Measurements from ENCODE around the gene LMF2.

LMF2 gene

GRCh38 chr22:50460938-50461337 is 46.6 kb downstream of the LMF2 start:
- no peak overlapping the region for H3K4me3 ChIP-seq (ENCODE audit: insufficient read depth in 1 of 2, low read depth in 1 of 2, low read length in 2 of 2)
- WGBS: 98% methylated on average over 17 of the region's 17 CpGs

DNA sequence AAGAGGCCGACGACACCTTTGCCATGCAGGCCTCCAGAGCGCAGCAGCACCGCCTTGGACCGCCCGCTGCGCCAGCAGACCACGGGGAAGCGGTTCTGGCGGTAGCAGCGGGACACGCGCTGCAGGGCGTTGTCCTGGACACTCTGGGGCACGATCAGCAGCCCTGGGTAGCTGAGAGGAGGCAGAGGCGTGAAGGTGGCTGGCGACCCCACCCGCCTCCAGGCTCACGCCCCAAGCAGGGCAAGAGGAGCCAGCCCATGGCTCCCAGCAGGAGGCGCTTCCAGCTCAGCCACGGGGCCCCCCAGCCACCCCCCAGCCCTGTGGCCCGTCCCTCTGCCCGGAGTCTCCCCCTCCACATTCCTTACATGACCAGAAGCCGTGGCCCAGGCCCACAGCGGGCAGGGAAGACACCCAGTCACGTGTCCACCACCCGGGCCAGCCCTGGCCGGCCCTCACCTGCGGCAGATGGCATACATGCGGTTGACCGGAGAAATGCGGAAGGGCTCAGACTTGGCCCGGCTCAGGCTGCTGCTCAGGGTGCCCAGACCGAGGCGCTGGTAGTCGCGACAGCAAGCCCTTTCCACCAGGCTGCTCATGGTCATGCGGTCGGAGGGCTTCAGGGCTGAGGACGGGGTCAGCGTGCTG is 47.9 kb downstream of the LMF2 start:
- Histone ChIP-seq H2AFZ (ENCODE audit: low read depth, low read length) (no peak overlapping the region), H3K79me1 (replicated peaks; ENCODE audit: low read length, poor library complexity, severe bottlenecking) (peaks cover 43% of the 10 kb centered on the region), H2BK5ac (ENCODE audit: low read depth, low read length, poor library complexity, severe bottlenecking) (no peak overlapping the region), H3K23ac (ENCODE audit: low read length in 2 of 2) (no peak overlapping the region), H3K18ac (ENCODE audit: low read depth in 1 of 2, low read length in 2 of 2) (no peak overlapping the region), H4K91ac (ENCODE audit: low read length) (no peak overlapping the region), H3K27ac (ENCODE audit: low read length, poor library complexity, severe bottlenecking) (no peak overlapping the region), H3K4ac (ENCODE audit: low read depth in 1 of 2, low read length in 2 of 2) (no peak overlapping the region), H2AK5ac (ENCODE audit: low read length, severe bottlenecking) (no peak overlapping the region), H3K36me3 (ENCODE audit: control insufficient read depth in 1 of 2, insufficient read depth in 2 of 2, low read depth in 1 of 2, low read length in 2 of 2) (peaks cover 90 to 98% of the 10 kb centered on the region in 2 experiments), H2BK120ac (ENCODE audit: low read depth, low read length) (no peak overlapping the region), H2BK15ac (ENCODE audit: low read depth, poor library complexity, severe bottlenecking) (no peak overlapping the region), H3K4me3 (ENCODE audit: insufficient read depth in 1 of 2, low read depth in 1 of 2, low read length in 2 of 2) (no peak overlapping the region), H3K27me3 (ENCODE audit: control insufficient read depth in 1 of 2, insufficient read depth in 1 of 2, low read length in 2 of 2) (no peaks in the 10 kb centered on the region), H3K9me3 (ENCODE audit: control insufficient read depth, low read length) (no peaks in the 10 kb centered on the region), H3K9ac (ENCODE audit: low read length) (no peak overlapping the region), H3K4me1 (ENCODE audit: control insufficient read depth, insufficient read depth, low read depth, low read length) (no peaks in the 10 kb centered on the region), H4K8ac (ENCODE audit: low read length) (no peak overlapping the region), H3K4me2 (ENCODE audit: low read length, poor library complexity, severe bottlenecking) (no peak overlapping the region), H2BK12ac (ENCODE audit: low read length in 2 of 2) (no peak overlapping the region), H3K14ac (ENCODE audit: low read length in 2 of 2) (no peak overlapping the region)
- no peak for DNase-seq
- WGBS: 92% methylated on average over 41 of the region's 41 CpGs

More at GRCh38 chr22:50460938-50461337, 46.6 kb downstream of the LMF2 start:
- DNase-seq: no peak
- H2AK5ac ChIP-seq (ENCODE audit: low read length, severe bottlenecking): no peak overlapping the region
- no peak overlapping the region for H3K4me2 ChIP-seq (ENCODE audit: low read length, poor library complexity, severe bottlenecking)
- H2BK120ac ChIP-seq (ENCODE audit: low read depth, low read length): no peak overlapping the region
- H3K4ac ChIP-seq (ENCODE audit: low read depth in 1 of 2, low read length in 2 of 2): no peak overlapping the region
- no peak overlapping the region for H3K27ac ChIP-seq (ENCODE audit: low read length, poor library complexity, severe bottlenecking)
- no peak overlapping the region for H2BK15ac ChIP-seq (ENCODE audit: low read depth, poor library complexity, severe bottlenecking)
- no peaks in the 10 kb centered on the region for H3K27me3 ChIP-seq (ENCODE audit: control insufficient read depth in 1 of 2, insufficient read depth in 1 of 2, low read length in 2 of 2)
- no peak overlapping the region for H3K18ac ChIP-seq (ENCODE audit: low read depth in 1 of 2, low read length in 2 of 2)
- H4K91ac ChIP-seq (ENCODE audit: low read length): no peak overlapping the region
- H4K8ac ChIP-seq (ENCODE audit: low read length): no peak overlapping the region
- peaks cover 39% of the 10 kb centered on the region for H3K79me1 ChIP-seq (replicated peaks; ENCODE audit: low read length, poor library complexity, severe bottlenecking)
- no peaks in the 10 kb centered on the region for H3K9me3 ChIP-seq (ENCODE audit: control insufficient read depth, low read length)
- H3K4me1 ChIP-seq (ENCODE audit: control insufficient read depth, insufficient read depth, low read depth, low read length): no peaks in the 10 kb centered on the region
- no peak overlapping the region for H3K14ac ChIP-seq (ENCODE audit: low read length in 2 of 2)
- no peak overlapping the region for H3K9ac ChIP-seq (ENCODE audit: low read length)
- H2BK5ac ChIP-seq (ENCODE audit: low read depth, low read length, poor library complexity, severe bottlenecking): no peak overlapping the region
- no peak overlapping the region for H3K23ac ChIP-seq (ENCODE audit: low read length in 2 of 2)
- no peak overlapping the region for H2BK12ac ChIP-seq (ENCODE audit: low read length in 2 of 2)
- H2AFZ ChIP-seq (ENCODE audit: low read depth, low read length): no peak overlapping the region
- peaks cover 89 to 98% of the 10 kb centered on the region in 2 experiments for H3K36me3 ChIP-seq (ENCODE audit: control insufficient read depth in 1 of 2, insufficient read depth in 2 of 2, low read depth in 1 of 2, low read length in 2 of 2)

DNA sequence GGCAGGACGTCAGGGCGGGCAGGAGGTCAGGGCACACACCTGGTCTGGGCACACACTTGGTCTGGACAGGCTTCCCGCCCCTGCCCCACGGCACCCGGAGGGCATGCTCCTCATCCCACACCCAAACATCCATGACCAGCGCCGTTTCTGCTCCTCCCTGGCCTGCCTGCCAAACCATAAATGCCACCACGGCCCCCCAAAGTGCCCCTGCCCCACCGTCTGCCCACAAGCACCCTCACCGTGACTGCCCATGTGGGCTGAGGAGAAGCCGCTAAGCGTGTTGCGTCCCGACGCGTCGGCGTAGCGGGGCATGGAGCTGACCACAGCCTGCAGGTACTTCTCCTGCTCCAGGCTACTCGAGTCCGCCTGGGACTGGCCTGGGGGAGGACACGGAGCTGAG is 48.5 kb downstream of the LMF2 start:
- Histone ChIP-seq H3K18ac (ENCODE audit: low read depth in 1 of 2, low read length in 2 of 2) (no peak overlapping the region), H3K27me3 (ENCODE audit: control insufficient read depth in 1 of 2, insufficient read depth in 1 of 2, low read length in 2 of 2) (no peaks in the 10 kb centered on the region), H3K9ac (ENCODE audit: low read length) (no peak overlapping the region), H2BK5ac (ENCODE audit: low read depth, low read length, poor library complexity, severe bottlenecking) (no peak overlapping the region), H3K9me3 (ENCODE audit: control insufficient read depth, low read length) (no peaks in the 10 kb centered on the region), H3K27ac (ENCODE audit: low read length, poor library complexity, severe bottlenecking) (no peak overlapping the region), H3K4me1 (ENCODE audit: control insufficient read depth, insufficient read depth, low read depth, low read length) (no peaks in the 10 kb centered on the region), H3K14ac (ENCODE audit: low read length in 2 of 2) (no peak overlapping the region), H2BK15ac (ENCODE audit: low read depth, poor library complexity, severe bottlenecking) (no peak overlapping the region), H3K4me3 (ENCODE audit: insufficient read depth in 1 of 2, low read depth in 1 of 2, low read length in 2 of 2) (no peak overlapping the region), H4K91ac (ENCODE audit: low read length) (no peak overlapping the region), H4K8ac (ENCODE audit: low read length) (no peak overlapping the region), H2AFZ (ENCODE audit: low read depth, low read length) (no peak overlapping the region), H2BK120ac (ENCODE audit: low read depth, low read length) (no peak overlapping the region), H2BK12ac (ENCODE audit: low read length in 2 of 2) (no peak overlapping the region), H2AK5ac (ENCODE audit: low read length, severe bottlenecking) (no peak overlapping the region), H3K4me2 (ENCODE audit: low read length, poor library complexity, severe bottlenecking) (no peak overlapping the region), H3K4ac (ENCODE audit: low read depth in 1 of 2, low read length in 2 of 2) (no peak overlapping the region), H3K79me1 (replicated peaks; ENCODE audit: low read length, poor library complexity, severe bottlenecking) (peaks cover 41% of the 10 kb centered on the region), H3K23ac (ENCODE audit: low read length in 2 of 2) (no peak overlapping the region), H3K36me3 (ENCODE audit: control insufficient read depth in 1 of 2, insufficient read depth in 2 of 2, low read depth in 1 of 2, low read length in 2 of 2) (peaks cover 90 to 98% of the 10 kb centered on the region in 2 experiments)
- WGBS: 97% methylated on average over 22 of the region's 22 CpGs
- DNase-seq: no peak

- Histone ChIP-seq H4K8ac (ENCODE audit: low read length) (no peak overlapping the region), H2AFZ (ENCODE audit: low read depth, low read length) (no peak overlapping the region), H4K91ac (ENCODE audit: low read length) (no peak overlapping the region), H2BK120ac (ENCODE audit: low read depth, low read length) (no peak overlapping the region), H3K27ac (ENCODE audit: low read length, poor library complexity, severe bottlenecking) (no peak overlapping the region), H2BK12ac (ENCODE audit: low read length in 2 of 2) (no peak overlapping the region), H3K9me3 (ENCODE audit: control insufficient read depth, low read length) (no peaks in the 10 kb centered on the region), H2AK5ac (ENCODE audit: low read length, severe bottlenecking) (no peak overlapping the region), H3K9ac (ENCODE audit: low read length) (no peak overlapping the region), H3K14ac (ENCODE audit: low read length in 2 of 2) (no peak overlapping the region), H3K36me3 (ENCODE audit: control insufficient read depth in 1 of 2, insufficient read depth in 2 of 2, low read depth in 1 of 2, low read length in 2 of 2) (peaks cover 82 to 84% of the 10 kb centered on the region in 2 experiments), H3K27me3 (ENCODE audit: control insufficient read depth in 1 of 2, insufficient read depth in 1 of 2, low read length in 2 of 2) (no peaks in the 10 kb centered on the region), H3K4ac (ENCODE audit: low read depth in 1 of 2, low read length in 2 of 2) (no peak overlapping the region), H3K23ac (ENCODE audit: low read length in 2 of 2) (no peak overlapping the region), H3K4me3 (ENCODE audit: insufficient read depth in 1 of 2, low read depth in 1 of 2, low read length in 2 of 2) (no peak overlapping the region), H3K4me1 (ENCODE audit: control insufficient read depth, insufficient read depth, low read depth, low read length) (no peaks in the 10 kb centered on the region), H2BK5ac (ENCODE audit: low read depth, low read length, poor library complexity, severe bottlenecking) (no peak overlapping the region), H3K4me2 (ENCODE audit: low read length, poor library complexity, severe bottlenecking) (no peak overlapping the region), H3K79me1 (replicated peaks; ENCODE audit: low read length, poor library complexity, severe bottlenecking) (peaks cover 32% of the 10 kb centered on the region), H3K18ac (ENCODE audit: low read depth in 1 of 2, low read length in 2 of 2) (no peak overlapping the region), H2BK15ac (ENCODE audit: low read depth, poor library complexity, severe bottlenecking) (no peak overlapping the region)
- DNase-seq: no peak
- 93% methylated on average over 34 of the region's 34 CpGs for WGBS
Measured at GRCh38 chr22:50456466-50457234, 50.9 kb downstream of the LMF2 start.

Data from mesenchymal stem cell (in vitro differentiated cells and primary cell).